Left ventricle myocardium inferior (tissue), 1 donor: Measurements from ENCODE around the gene TPO. TPM values are rescaled to one million over a fixed set of nuclear protein-coding genes. Genes with fewer than 3 reads are reported as not detected.

Experiments used
- DNase-seq: peaks from one replicate; pipeline ENCODE4 v3.0.0-alpha.2; 2020
- H3K27ac ChIP-seq: fragments of 200-600 bp; replicated peaks from 2 replicates; pipeline ENCODE4 v1.8.0; 2021
- H3K27me3 ChIP-seq: fragments of 200-600 bp; 2 replicates; pipeline ENCODE4 v1.8.0; 2021; ENCODE audit warnings: low read depth
- H3K36me3 ChIP-seq: fragments of 200-600 bp; 2 replicates; pipeline ENCODE4 v1.8.0; 2021
- H3K4me1 ChIP-seq: fragments of 200-600 bp; 2 replicates; pipeline ENCODE4 v1.8.0; 2021
- H3K4me3 ChIP-seq: fragments of 200-600 bp; 2 replicates; pipeline ENCODE4 v1.8.0; 2021; ENCODE audit warnings: mild to moderate bottlenecking, moderate library complexity
- H3K9me3 ChIP-seq: fragments of 200-600 bp; replicated peaks from 2 replicates; pipeline ENCODE4 v1.8.0; 2021
- intact Hi-C: fragments of 100-400 bp; cut with micrococcal nuclease; formaldehyde crosslinking; loops from one replicate; pipeline ENCODE4 v1.11.0; 2022
- total RNA-seq: library from RNA; stranded (reverse); fragmentation: NEBNext Ultra II Directional; extraction: Animal tissue kit (Norgen Biotek cat#: 25700); gene quantifications from one replicate; pipeline ENCODE4 v1.2.1, GENCODE V29; 2021
- TF ChIP-seq, protein P1 (sequence below): fragments of 200-600 bp; IDR thresholded peaks from 2 replicates; pipeline ENCODE4 v1.8.0; 2021; ENCODE audit warnings: antibody characterized with exemption, mild to moderate bottlenecking, borderline replicate concordance
- donor health status: DM: no; HTN: yes; CAD: no; lungs with severe emphysema.

Gene TPO
- total RNA-seq, 1 donor from 2014 or later: 7.1 TPM

DNA sequence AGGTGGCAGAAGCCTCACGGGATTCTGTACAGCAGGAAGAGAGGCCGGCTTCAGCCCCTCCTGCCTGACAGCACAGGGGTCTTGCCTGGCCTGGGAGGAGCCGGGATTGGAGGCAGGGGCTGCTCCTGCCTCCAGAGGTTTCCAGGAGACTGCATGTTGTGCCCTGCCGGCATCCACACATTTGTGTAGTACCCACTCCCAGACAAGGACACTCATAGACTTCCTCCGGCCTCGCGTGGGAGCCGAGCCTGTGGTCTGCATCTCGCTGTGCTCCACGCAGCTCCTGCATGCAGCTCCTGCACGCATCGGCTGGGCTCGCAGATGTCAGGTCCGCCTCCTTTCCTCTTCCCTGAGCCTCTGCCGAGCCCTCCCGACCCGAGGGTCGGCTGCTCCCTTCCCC is 34.7 kb downstream of the TPO start:
- DNase-seq: no peak
- no peak overlapping the region for H3K27ac ChIP-seq
- peaks cover 37% of the 10 kb centered on the region for H3K27me3 ChIP-seq
- no peaks in the 10 kb centered on the region for H3K36me3 ChIP-seq
- no peak overlapping the region for H3K4me3 ChIP-seq
- TF ChIP-seq, protein P1, sequence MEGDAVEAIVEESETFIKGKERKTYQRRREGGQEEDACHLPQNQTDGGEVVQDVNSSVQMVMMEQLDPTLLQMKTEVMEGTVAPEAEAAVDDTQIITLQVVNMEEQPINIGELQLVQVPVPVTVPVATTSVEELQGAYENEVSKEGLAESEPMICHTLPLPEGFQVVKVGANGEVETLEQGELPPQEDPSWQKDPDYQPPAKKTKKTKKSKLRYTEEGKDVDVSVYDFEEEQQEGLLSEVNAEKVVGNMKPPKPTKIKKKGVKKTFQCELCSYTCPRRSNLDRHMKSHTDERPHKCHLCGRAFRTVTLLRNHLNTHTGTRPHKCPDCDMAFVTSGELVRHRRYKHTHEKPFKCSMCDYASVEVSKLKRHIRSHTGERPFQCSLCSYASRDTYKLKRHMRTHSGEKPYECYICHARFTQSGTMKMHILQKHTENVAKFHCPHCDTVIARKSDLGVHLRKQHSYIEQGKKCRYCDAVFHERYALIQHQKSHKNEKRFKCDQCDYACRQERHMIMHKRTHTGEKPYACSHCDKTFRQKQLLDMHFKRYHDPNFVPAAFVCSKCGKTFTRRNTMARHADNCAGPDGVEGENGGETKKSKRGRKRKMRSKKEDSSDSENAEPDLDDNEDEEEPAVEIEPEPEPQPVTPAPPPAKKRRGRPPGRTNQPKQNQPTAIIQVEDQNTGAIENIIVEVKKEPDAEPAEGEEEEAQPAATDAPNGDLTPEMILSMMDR: no peak
- H3K9me3 ChIP-seq: no peaks in the 10 kb centered on the region
- intact Hi-C loops: no loop called here
- no peaks in the 10 kb centered on the region for H3K4me1 ChIP-seq

DNA sequence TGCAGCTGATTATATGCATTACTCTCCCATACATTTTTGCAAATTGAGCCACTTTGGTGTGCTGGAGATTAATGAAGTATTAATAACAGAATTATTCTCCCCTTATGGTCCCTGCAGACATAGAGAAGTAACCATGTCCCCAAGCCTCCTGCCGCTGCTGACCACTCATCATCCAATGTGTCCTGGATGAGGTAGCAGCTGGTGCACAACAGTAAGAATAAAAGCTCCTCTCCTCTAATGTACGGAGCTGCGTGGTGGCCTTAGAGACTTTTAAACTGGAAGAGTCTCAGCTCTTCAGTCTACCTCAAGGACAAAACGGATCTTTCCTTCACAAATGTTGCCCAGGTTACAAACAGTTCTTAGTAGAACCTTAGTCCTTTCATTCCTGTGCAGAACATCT is 37.7 kb downstream of the TPO start:
- H3K27me3 ChIP-seq: peaks cover 53% of the 10 kb centered on the region
- no peaks in the 10 kb centered on the region for H3K9me3 ChIP-seq
- intact Hi-C loops: no loop called here
- DNase-seq: no peak
- H3K4me1 ChIP-seq: no peaks in the 10 kb centered on the region
- H3K27ac ChIP-seq: no peak overlapping the region
- H3K36me3 ChIP-seq: peaks cover 6% of the 10 kb centered on the region
- TF ChIP-seq, protein P1: no peak
- no peak overlapping the region for H3K4me3 ChIP-seq

DNA sequence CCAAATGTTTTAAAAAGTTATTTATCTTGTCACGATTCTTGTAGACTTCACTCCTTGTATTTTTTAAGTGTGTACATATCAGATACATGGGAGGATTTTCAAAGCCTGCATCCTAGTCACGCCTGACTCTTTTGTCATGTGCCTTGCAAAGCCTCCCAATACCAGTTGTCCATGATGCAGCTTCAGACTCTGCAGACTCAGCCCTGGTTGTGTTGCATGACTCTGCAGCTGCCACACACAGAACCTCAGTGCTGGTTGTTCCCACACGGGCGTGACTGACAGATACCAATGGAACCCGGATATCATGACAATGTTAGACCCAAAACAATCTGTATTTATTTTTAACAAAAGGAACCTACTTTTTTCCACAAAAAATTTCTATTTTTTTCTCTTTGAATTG is 38.2 kb downstream of the TPO start:
- Histone ChIP-seq H3K27ac (no peak overlapping the region), H3K36me3 (peaks cover 6% of the 10 kb centered on the region), H3K9me3 (no peaks in the 10 kb centered on the region), H3K27me3 (peaks cover 49% of the 10 kb centered on the region), H3K4me3 (no peak overlapping the region), H3K4me1 (no peaks in the 10 kb centered on the region)
- DNase-seq: no peak
- intact Hi-C loops: no loop called here
- TF ChIP-seq, protein P1: no peak

DNA sequence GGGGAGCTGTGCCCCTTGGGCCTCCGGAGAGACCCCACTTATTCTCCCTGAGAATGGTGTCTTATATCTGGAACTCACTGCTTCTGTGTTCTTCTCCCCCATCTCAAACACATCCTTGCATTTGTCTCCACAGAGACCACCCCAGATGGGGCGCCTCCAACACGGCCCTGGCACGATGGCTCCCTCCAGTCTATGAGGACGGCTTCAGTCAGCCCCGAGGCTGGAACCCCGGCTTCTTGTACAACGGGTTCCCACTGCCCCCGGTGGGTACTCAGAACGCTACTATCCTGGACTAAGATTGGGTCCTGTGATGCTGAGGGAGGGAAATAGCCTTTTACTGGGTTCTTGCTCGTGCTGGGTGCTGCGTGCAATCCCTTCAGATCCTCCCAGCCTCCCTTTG is 40.3 kb downstream of the TPO start:
- intact Hi-C loops: no loop called here
- H3K27ac ChIP-seq: no peak overlapping the region
- DNase-seq: no peak
- H3K27me3 ChIP-seq: peaks cover 40% of the 10 kb centered on the region
- peaks cover 6% of the 10 kb centered on the region for H3K36me3 ChIP-seq
- H3K9me3 ChIP-seq: no peaks in the 10 kb centered on the region
- TF ChIP-seq, protein P1: no peak
- no peaks in the 10 kb centered on the region for H3K4me1 ChIP-seq
- no peak overlapping the region for H3K4me3 ChIP-seq

DNA sequence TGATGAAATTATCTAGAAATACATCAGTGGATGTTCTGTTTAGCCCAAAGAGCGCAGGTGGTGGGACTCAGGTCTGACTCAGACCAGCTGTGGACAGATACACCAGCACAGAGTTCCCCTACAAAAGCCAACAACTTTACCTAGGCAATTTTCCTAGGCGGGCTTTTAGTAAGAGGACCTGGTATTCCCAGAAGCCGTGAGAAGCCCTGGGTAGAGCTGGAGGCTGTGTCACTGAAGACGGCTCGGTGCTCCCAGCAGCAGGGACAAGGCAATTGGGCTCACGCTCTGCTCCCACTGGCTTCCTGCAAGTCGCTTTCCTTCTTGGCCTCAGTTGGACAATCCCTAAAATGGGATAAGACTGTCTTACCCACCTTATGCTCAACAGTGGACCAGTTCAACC is 41.1 kb downstream of the TPO start:
- Histone ChIP-seq H3K4me3 (no peak overlapping the region), H3K9me3 (no peaks in the 10 kb centered on the region), H3K4me1 (no peaks in the 10 kb centered on the region), H3K27me3 (peaks cover 32% of the 10 kb centered on the region), H3K36me3 (peaks cover 6% of the 10 kb centered on the region), H3K27ac (no peak overlapping the region)
- intact Hi-C loops: no loop called here
- TF ChIP-seq, protein P1: no peak
- DNase-seq: no peak

DNA sequence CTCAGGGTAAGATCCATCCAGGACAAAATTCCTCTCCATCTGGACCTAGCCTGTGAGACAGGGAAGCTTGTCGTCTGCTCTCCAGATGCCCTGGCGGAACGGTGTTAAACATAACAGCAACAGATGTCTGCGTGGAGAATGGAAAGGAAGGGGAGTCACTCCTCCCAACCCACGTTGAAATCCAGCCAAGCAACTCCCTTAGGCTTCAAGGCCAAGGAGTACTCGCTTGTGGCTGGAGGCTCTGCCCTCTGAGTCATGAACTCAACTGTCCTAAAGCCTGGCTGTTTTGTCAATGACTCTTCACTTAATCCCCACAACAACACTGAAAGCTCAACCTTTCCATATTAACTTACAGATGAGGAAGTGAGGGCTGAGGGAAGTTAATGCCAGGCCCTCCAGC is 42.2 kb downstream of the TPO start:
- TF ChIP-seq, protein P1: no peak
- Histone ChIP-seq H3K27me3 (peaks cover 24% of the 10 kb centered on the region), H3K4me1 (no peaks in the 10 kb centered on the region), H3K4me3 (no peak overlapping the region), H3K36me3 (peaks cover 6% of the 10 kb centered on the region), H3K9me3 (no peaks in the 10 kb centered on the region), H3K27ac (no peak overlapping the region)
- intact Hi-C loops: no loop called here
- DNase-seq: no peak
